ENCODE data around the gene GPR149.
"Not testable (repeated sequence)": the region's sequence is repeated elsewhere in the genome, so short reads cannot be mapped to it uniquely, and the experiment has no call there.

GPR149 gene

DNA sequence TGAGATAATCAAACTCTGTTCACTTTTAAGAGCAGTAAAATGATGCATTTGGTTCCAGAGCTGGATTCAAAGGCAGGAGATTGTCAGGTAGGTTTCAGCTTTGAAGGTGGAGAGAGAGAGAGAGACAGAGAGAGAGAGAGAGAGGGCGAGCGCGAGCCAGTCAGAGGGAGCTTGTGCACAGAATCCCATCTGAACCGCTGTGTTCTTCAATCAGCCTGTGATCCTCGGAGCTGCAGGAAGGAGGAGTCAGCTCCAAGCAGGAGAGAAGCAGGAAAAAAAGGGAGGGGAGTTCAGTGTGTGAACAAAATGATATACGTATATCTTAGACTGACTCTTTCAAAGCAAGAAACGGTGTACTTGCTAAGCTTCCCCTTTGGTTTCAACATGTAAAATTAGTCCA lies at the start of gene GPR149:
Gene GPR149 (minus strand): TSS at position 177 of the 400 bp plus-strand sequence. CDS start 575 bp downstream, outside the sequence.
- no peak for DNase-seq

- DNase-seq, result no peak
Observed at GRCh38 chr3:154473769-154474168, 43.8 kb upstream of the GPR149 start.

DNA sequence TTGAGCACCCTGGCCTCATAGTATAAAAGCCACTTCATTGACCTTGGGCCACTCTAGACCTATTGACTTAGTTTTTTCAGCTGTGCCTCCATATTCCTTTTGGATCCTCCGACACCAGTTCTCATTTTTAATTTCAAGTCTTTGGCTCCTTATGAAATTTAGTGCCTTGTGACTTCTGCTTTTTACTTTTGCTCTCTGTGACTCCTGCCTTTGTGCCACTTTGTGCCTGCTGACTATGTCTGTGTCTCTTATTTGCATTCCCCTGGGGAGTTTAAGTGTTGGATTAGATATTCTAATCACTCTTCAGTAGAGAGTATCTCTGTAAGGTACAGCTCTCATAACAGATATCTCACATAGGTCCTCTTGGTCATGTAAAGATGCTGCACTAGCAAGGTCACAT lies 39.6 kb upstream of the GPR149 start:
- DNase-seq, result no peak

DNA sequence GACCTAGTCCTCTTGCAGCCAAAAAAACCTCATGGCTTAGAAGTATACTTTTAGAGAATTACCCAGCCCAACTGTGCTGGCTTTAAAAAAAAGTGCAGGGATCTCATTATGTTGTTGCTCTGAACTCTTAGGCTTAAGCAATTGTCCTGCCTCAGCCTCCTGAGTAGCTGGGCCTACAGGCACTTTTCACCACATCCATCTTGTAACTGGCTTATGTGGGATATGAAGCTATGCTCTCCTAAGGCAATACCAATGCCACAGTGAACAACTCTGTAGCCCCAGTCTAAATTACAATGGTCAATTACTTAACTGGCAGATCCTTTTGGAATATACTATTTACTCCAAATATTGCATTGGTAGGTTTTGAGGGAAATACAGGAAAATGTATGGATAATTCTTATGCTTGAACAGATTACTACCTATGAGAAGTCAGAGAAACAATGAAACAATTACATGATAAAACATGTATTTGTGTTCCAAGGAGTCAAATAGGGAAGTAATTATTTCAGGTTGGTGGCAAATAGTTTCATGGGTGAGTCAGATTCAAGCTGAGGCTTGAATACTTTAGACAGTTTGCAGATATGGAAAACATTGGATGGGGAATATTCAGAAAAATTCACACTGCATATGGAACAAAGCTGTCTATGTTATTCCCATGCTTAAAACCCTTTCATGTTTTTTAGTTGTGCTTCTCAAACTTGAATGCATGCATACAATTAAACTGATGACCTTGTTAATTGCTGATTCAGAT lies 34.6 kb upstream of the GPR149 start:
- DNase-seq, result no peak

GRCh38 chr3:154458560-154458959 lies 28.6 kb upstream of the GPR149 start:
- DNase-seq, result no peak

DNA sequence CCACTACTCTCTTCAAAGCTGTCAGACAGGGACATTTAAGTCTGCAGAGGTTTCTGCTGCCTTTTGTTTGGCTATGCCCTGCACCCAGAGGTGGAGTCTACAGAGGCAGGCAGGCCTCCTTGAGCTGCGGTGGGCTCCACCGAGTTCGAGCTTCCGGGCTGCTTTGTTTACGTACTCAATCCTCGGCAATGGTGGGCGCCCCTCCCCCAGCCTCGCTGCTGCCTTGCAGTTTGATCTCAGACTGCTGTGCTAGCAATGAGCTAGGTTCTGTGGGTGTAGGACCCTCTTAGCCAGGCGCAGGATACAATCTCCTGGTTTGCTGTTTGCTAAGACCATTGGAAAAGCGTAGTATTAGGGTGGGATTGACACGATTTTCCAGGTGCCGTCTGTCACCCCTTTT lies 9.1 kb upstream of the GPR149 start:
- DNase-seq, result not testable (repeated sequence)

DNA sequence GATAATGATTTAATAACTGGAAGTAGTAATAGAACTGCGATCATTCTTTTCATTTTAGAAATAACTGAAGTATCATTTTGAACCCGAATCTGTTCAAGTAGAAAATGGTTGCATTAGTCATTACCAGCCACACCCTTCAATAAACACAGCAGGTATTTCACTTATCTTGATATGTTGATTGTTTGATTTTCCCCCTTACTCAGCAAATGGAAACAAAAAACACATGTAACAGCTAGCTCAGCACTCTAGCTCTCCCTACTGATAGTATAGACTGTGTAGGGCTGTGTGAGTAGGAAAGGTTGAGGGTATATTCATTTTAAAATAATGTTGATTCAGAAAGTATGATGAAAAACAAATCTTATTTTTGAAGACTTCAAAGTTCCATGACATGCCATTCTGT lies 1.1 kb upstream of the GPR149 start:
- no peak for DNase-seq

DNA sequence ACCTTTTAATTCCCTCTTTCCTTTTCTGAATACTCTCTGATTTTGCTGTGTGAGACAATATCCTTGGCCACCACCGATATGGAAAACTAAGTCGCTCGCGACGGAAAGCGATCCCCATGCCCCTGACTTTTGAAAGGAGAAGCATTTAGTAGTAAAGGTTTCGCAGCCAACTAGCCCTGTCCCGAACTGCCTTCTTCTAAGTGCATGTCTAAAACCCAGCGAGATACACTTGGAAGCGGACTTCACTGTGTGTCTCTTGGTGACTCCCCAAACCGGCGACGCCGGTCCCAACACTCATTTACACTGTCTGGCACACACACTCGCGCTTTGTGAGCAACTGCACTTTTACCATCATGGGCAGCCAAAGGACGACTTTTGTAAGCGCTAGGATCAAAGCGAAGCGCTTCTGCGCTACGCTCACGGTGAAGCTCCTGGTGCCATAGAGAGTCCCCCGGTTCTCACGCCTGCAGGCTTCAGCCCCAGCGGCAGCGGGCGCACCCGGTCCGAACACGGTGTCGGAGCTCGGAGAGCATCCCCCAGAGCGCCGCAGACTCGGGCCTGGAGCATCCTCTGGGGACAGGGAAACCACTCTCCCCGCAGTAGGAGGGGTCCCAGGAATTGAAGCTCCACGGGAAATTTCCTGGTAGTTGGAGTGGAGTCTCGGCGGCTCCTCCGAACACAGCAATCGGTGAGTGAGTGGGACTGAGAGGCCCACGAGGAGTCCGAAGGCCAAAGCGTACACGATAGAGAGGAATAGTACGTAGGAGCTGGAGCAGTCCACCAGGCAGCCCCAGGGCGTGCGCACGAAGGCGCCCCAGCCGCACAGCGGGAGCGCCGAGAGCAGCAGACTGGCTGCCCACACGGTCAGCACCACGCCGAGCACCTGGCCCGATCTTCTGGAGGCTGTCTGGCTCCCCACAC lies 1.4 kb downstream of the GPR149 start:
- no peak for DNase-seq

- DNase-seq, result no peak
Observed at GRCh38 chr3:154427685-154428285, 2.2 kb downstream of the GPR149 start.

- DNase-seq, result no peak
Observed at GRCh38 chr3:154422694-154423093, 7.3 kb downstream of the GPR149 start.

- no peak for DNase-seq
Observed at GRCh38 chr3:154421083-154421482, 8.9 kb downstream of the GPR149 start.

DNA sequence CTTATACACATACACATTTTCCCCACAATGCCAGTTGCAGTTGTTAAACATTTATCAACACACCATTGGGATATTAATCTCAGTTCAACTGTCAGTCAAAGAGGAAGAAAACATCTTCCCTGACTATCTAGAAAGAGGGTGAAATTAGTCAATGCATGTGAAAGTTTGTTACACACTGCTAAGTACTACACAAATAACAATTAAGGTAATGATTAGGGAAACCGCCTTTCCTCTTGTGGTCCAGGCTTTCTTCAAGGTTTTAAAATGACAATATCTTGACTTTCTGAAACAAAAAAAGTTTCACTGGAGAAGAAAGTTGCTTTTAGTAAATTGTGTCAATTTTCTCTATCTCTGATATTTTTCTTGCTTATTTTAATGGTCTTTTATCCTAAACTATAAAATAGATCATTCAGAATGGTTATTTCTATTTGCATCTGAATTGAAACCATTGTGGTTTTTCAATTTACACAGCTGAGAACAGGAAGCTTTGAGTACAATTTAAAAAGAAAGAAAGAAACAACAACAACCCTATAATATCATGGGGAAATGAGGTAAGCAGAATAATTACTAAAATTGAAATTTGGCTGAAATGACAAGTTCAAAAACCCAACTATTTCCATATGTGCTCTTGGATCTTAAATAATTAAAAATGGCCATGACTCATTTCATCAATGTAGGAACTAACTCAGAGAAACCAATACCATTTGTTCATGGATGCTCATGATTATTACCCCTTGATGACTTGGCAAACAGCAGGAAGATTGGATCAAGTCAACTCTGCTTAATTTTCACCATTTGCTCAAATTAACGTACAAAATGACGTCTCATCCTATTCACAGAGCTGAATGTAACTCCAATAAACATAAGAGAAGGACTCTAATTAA lies 31.7 kb downstream of the GPR149 start:
- no peak for DNase-seq

DNA sequence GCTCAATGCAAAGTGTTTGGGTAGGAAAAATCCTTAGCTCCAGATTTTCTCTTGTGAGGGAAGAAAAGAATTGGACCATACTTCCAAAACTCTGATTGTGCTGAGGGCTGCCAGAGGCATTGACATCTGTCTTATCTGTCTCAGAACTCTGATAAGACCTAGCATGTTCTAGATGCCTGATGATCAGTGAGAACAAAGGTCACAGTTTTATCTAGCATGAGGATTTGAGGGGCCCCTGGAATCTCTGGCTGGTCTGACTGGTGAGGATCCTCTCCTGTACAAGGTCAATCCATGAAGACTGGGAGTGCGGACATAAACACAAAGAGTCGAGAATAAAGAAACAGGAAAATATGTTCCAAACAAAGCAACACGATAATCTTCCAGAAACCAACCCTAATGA lies 40.1 kb downstream of the GPR149 start:
- no peak for DNase-seq

DNA sequence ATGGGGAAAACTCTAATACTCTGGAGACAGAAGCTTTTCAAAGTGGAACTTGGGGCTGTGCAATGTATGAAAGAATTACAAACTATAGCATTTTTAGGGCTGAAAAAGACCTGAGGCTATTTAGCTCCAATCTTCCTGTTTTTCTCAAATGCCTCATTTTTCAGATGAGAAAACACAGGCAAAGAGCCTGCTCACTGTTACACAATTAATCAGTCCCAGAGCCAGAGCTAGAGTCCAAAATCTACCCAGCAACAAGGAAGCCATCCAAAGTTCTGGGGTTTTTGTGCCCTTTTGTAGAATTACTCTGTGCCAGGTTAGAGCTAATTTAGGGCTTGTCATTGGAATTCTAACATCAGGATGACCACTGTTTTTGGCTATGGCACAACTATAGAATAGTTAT lies 45.5 kb downstream of the GPR149 start:
- DNase-seq, result no peak

- DNase-seq, result no peak
Observed at GRCh38 chr3:154378311-154378710, 51.7 kb downstream of the GPR149 start.

GRCh38 chr3:154367221-154367620 lies 62.8 kb downstream of the GPR149 start:
- DNase-seq, result no peak

DNA sequence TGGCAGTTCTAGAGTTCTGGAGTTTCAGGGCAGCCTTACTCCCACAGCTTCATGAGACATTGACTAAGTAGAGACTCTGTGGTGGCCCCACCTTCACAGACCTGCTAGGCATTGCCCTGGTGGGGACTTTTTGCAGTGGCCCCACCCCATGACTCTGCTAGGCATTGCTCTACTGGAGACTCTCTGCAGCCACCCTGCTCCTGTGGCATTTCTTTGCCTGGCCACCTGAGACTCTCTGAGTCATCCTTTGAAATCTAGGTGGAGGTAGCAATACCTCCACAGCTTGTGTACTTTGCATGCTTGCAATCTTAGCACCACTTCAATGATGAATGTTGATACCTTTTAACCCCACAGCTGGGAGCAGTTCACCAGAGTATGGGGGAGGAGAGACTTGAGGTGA lies 65.1 kb downstream of the GPR149 start:
- DNase-seq, result no peak

GRCh38 chr3:154361099-154361498 lies 68.9 kb downstream of the GPR149 start:
- DNase-seq, result no peak

DNA sequence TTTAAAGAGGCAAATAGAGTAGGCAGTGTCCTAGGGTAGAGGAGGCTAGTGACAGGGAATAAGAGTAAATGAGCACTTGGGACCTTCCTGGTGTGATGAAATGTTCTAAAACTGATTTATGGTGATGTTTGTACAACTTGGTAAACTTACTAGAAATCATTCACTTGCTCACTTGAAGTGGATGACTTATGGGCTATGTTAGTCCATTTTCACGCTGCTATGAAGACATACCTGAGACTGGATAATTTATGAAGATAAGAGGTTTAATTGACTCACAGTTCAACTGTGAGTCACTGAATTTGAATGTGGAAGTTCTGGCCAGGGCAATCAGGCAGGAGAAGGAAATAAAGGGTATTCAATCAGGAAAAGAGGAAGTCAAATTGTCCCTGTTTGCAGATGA lies 74.0 kb downstream of the GPR149 start:
- DNase-seq, result no peak

GRCh38 chr3:154349223-154349622 lies 80.8 kb downstream of the GPR149 start:
- no peak for DNase-seq

- DNase-seq, result no peak
Observed at GRCh38 chr3:154345422-154346122, 84.4 kb downstream of the GPR149 start.

GRCh38 chr3:154338570-154338969 lies 91.4 kb downstream of the GPR149 start:
- no peak for DNase-seq

All from NCI-H2029 (cell line).